GM12864 (cell line): ENCODE results near the gene PDIA2.

Source experiments
- DNase-seq: peaks from one replicate; pipeline ENCODE4 v3.0.0-alpha.2; 2011; ENCODE audit warnings: low read depth
- H3K4me3 ChIP-seq: 2 replicates; pipeline ENCODE4 v1.5.1; 2011; ENCODE audit warnings: mild to moderate bottlenecking, low read depth, low read length, control low read depth
- CTCF ChIP-seq: IDR thresholded peaks from 2 replicates; pipeline ENCODE4 v1.5.1; 2011; ENCODE audit warnings: low read depth, mild to moderate bottlenecking, moderate library complexity, low read length, control low read depth, inconsistent platforms; ENCODE audit errors: missing control alignments

The PDIA2 gene

GRCh38 chr16:283033-283805 is at the start of gene PDIA2:
Gene PDIA2 (plus strand): TSS chr16:283164. CDS start chr16:283170, 6 bp downstream.
- DNase-seq, result no peak
- no peak within 1 kb of the TSS for H3K4me3 ChIP-seq
- TF ChIP-seq CTCF, result no peak

- H3K4me3 ChIP-seq, result peak within 1 kb of the TSS; percentile 83
- TF ChIP-seq CTCF, result peak; percentile 54
- peak; percentile 80 for DNase-seq
Measured at GRCh38 chr16:234468-235305, 48.3 kb upstream of the PDIA2 start, which contains the start of gene FAM234A. Gene FAM234A (plus strand): TSS chr16:234821. CDS start chr16:254414, 19,593 bp downstream.

GRCh38 chr16:239948-240277 is 43.1 kb upstream of the PDIA2 start:
- no peak for TF ChIP-seq CTCF
- no peak for DNase-seq
- H3K4me3 ChIP-seq, result no peak overlapping the region

GRCh38 chr16:240559-240958 is 42.4 kb upstream of the PDIA2 start:
- H3K4me3 ChIP-seq, result no peak overlapping the region
- DNase-seq, result no peak
- no peak for TF ChIP-seq CTCF

- no peak overlapping the region for H3K4me3 ChIP-seq
- TF ChIP-seq CTCF, result no peak
- no peak for DNase-seq
Measured at GRCh38 chr16:242281-242680, 40.7 kb upstream of the PDIA2 start.

- no peak for DNase-seq
- TF ChIP-seq CTCF, result no peak
- H3K4me3 ChIP-seq, result no peak overlapping the region
Measured at GRCh38 chr16:243348-243747, 39.6 kb upstream of the PDIA2 start.
